Gastrocnemius medialis (tissue), 4 donors: ENCODE results near the gene CDHR4.

Experiments used
- CTCF ChIP-seq, 5 experiments: fragments of 450-650 bp in 3 of 5; fragments of 200-600 bp in 2 of 5; sonication (generic) in 2 of 5; IDR thresholded peaks in 4 of 5; conservative IDR thresholded peaks in 1 of 5; 1 replicate in 4 of 5; 2 replicates in 1 of 5; pipeline ENCODE4 v1.5.1; 2016 to 2019; ENCODE audit warnings: antibody characterized with exemption in 5 of 5, mild to moderate bottlenecking in 3 of 5, moderate library complexity in 3 of 5
- POLR2A ChIP-seq, 2 donors: fragments of 450-650 bp; IDR thresholded peaks; one replicate each; pipeline ENCODE4 v1.6.1; 2017; ENCODE audit warnings: antibody characterized with exemption in 2 of 2, mild to moderate bottlenecking in 2 of 2, moderate library complexity in 2 of 2

DNA sequence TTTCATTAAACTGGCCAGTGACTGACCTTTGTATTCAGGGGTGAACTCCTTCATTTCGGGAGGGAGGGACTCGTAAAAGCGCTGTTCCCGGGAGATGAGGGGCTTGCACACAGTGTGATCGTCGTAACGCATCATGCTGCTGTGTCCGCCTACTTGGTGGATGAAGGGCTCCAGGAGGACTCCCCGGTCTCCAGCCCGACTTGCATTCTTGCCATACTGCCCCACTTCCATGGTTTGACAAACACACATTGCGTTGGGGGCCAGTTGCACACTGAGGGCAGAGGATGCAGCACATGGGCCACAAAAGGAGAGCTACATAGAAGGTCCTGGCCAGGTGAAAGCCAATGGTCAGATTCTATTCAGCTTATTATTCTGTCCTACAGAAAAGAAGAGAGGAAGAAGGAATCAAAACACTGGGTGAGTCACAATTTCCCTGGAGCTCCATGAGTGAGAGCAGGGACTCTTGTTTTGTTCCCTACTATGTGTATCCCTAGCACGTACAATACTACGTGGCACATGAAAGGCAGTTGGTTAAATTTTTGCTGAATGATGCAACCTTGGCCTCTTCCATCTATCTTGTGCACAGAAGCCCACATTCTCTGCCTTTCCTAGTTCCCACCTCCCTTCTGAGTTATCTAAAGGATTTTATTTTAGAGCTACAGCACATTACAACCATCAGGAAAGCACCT, 51.7 kb downstream of the CDHR4 start:
- TF ChIP-seq CTCF (IDR thresholded peaks at IDR 0.05 in 4 of 5, conservative IDR thresholded peaks at IDR 0.05 in 1 of 5) (no peak), POLR2A (IDR thresholded peaks at IDR 0.05) (no peak)
